GM12878 (cell line): Measurements from ENCODE around the gene NRG2. TPM values are rescaled to one million over a fixed set of nuclear protein-coding genes. Genes with fewer than 3 reads are reported as not detected.

ENCODE experiments used
- ATAC-seq: fragments of 200-7000 bp; cut with Tn5 transposase; 3 replicates; pipeline ENCODE4 v1.9.1; 2020; ENCODE audit warnings: mild to moderate bottlenecking, moderate library complexity
- BruUV-seq: library from RNA; stranded (reverse); fragments of 400-500 nt; replicated peaks from 2 replicates; lab custom pipeline; 2021; lab: Mats Ljungman, UMichigan
- CTCF ChIA-PET: fragments of 300-600 bp; sonication (Branson Sonifier 250); formaldehyde crosslinking; extraction: SDS; loops from one replicate; lab custom pipeline; 2021; ENCODE audit warnings: inconsistent platforms; lab: Yijun Ruan, JAX
- POLR2A ChIA-PET: fragments of 350-600 bp; formaldehyde crosslinking; extraction: SDS; loops from one replicate; lab custom pipeline; 2021; ENCODE audit warnings: inconsistent platforms; lab: Charles Lee
- RAD21 ChIA-PET: fragments of 300-600 bp; sonication (Branson Sonifier 250); formaldehyde crosslinking; loops from one replicate; lab custom pipeline; 2023; ENCODE audit warnings: antibody characterized with exemption; ENCODE audit not compliant: unreplicated experiment; lab: Charles Lee
- SMC1A ChIA-PET: fragments of 300-600 bp; sonication (Branson Sonifier 250); formaldehyde crosslinking; loops from one replicate; lab custom pipeline; 2023; ENCODE audit not compliant: unreplicated experiment, uncharacterized antibody; lab: Charles Lee
- DNase-seq: peaks from one replicate; pipeline ENCODE4 v3.0.0-alpha.2; 2011; ENCODE audit warnings: low read depth, low spot score
- FAIRE-seq: peaks from 3 replicates; lab custom pipeline; 2011; peaks lifted over from hg19 to GRCh38; lab: Jason Lieb, UNC
- H2AFZ ChIP-seq: 2 replicates; pipeline ENCODE4 v1.6.0; 2011; ENCODE audit warnings: low read depth, low read length, control low read depth; ENCODE audit not compliant: control insufficient read depth
- H3K27ac ChIP-seq: 2 replicates; pipeline ENCODE4 v1.5.1; 2011; ENCODE audit warnings: control low read depth; ENCODE audit not compliant: control insufficient read depth, insufficient read depth
- H3K27me3 ChIP-seq, 2 experiments: replicated peaks in 1 of 2; 2 replicates each; pipeline versions ENCODE4 v1.6.0 to v1.6.1; 2011; ENCODE audit warnings: low read length in 1 of 2; ENCODE audit not compliant: control insufficient read depth in 2 of 2, insufficient read depth in 2 of 2
- H3K36me3 ChIP-seq, 2 experiments: 2 replicates each; pipeline ENCODE4 v1.5.1; 2011; ENCODE audit warnings: low read length in 1 of 2; ENCODE audit not compliant: control insufficient read depth in 2 of 2, insufficient read depth in 2 of 2
- H3K4me1 ChIP-seq: 2 replicates; pipeline ENCODE4 v1.6.1; 2011; ENCODE audit warnings: mild to moderate bottlenecking, low read length, moderate library complexity, mixed read lengths; ENCODE audit not compliant: control insufficient read depth, insufficient read depth
- H3K4me2 ChIP-seq: 2 replicates; pipeline ENCODE4 v1.6.0; 2011; ENCODE audit warnings: control low read depth; ENCODE audit not compliant: control insufficient read depth, insufficient read depth
- H3K4me3 ChIP-seq: fragments of 200-600 bp; sonication (generic); 2 replicates; pipeline ENCODE4 v1.5.1; 2016
- H3K79me2 ChIP-seq: 2 replicates; pipeline ENCODE4 v1.6.0; 2011; ENCODE audit warnings: low read length; ENCODE audit not compliant: control insufficient read depth, insufficient read depth
- H3K9ac ChIP-seq: 2 replicates; pipeline ENCODE4 v1.8.0; 2011; ENCODE audit warnings: low read length, control low read depth, mixed read lengths; ENCODE audit not compliant: control insufficient read depth, insufficient read depth
- H3K9me3 ChIP-seq: replicated peaks from 3 replicates; pipeline ENCODE4 v1.5.1; 2011; ENCODE audit warnings: mild to moderate bottlenecking, low read length; ENCODE audit not compliant: control insufficient read depth, insufficient read depth
- H4K20me1 ChIP-seq: 2 replicates; pipeline ENCODE4 v1.6.0; 2011; ENCODE audit not compliant: control insufficient read depth, insufficient read depth
- CHD2 ChIP-seq: IDR thresholded peaks from 2 replicates; pipeline ENCODE4 v1.6.1; 2011; ENCODE audit warnings: low read depth, low read length, improper control_type of control experiment, borderline replicate concordance
- CREB1 ChIP-seq: IDR thresholded peaks from 2 replicates; pipeline ENCODE4 v1.6.1; 2012; ENCODE audit warnings: low read depth, mild to moderate bottlenecking, inconsistent platforms
- EGR1 ChIP-seq, 2 experiments: IDR thresholded peaks; 1 replicate in 1 of 2; 2 replicates in 1 of 2; pipeline ENCODE4 v1.6.1; 2011 to 2012; ENCODE audit warnings: low read depth in 2 of 2, low read length in 2 of 2, borderline replicate concordance in 1 of 2, mild to moderate bottlenecking in 1 of 2, moderate library complexity in 1 of 2
- JUND ChIP-seq: IDR thresholded peaks from 2 replicates; pipeline ENCODE4 v1.6.1; 2012; ENCODE audit warnings: low read depth, mild to moderate bottlenecking, low read length, improper control_type of control experiment, moderate library complexity
- NR2C1 ChIP-seq: fragments of 450-650 bp; IDR thresholded peaks from 2 replicates; pipeline ENCODE4 v1.6.1; 2017; ENCODE audit warnings: antibody characterized with exemption, mild to moderate bottlenecking, moderate library complexity
- NR2F1 ChIP-seq: fragments of 450-650 bp; conservative IDR thresholded peaks from 2 replicates; pipeline ENCODE4 v1.6.1; 2017; ENCODE audit warnings: mild to moderate bottlenecking
- POLR2AphosphoS2 ChIP-seq: IDR thresholded peaks from 2 replicates; pipeline ENCODE4 v1.6.1; 2011; ENCODE audit warnings: low read depth, mild to moderate bottlenecking, low read length, improper control_type of control experiment, moderate library complexity
- POLR2AphosphoS5 ChIP-seq: IDR thresholded peaks from 2 replicates; pipeline ENCODE4 v1.6.1; 2011; ENCODE audit warnings: mild to moderate bottlenecking, low read length, inconsistent platforms
- RAD51 ChIP-seq: fragments of 450-650 bp; IDR thresholded peaks from 2 replicates; pipeline ENCODE4 v1.6.1; 2016; ENCODE audit warnings: moderate library complexity, mild to moderate bottlenecking, inconsistent platforms
- SRF ChIP-seq, 2 experiments: IDR thresholded peaks; 2 replicates each; pipeline ENCODE4 v1.6.1; 2011; ENCODE audit warnings: low read depth in 2 of 2, low read length in 2 of 2, mild to moderate bottlenecking in 1 of 2, moderate library complexity in 1 of 2
- ZZZ3 ChIP-seq: IDR thresholded peaks from 2 replicates; pipeline ENCODE4 v1.6.1; 2011; ENCODE audit warnings: low read depth; ENCODE audit not compliant: control insufficient read depth, insufficient read length
- WGBS: methylation state at CpG from one replicate; pipeline ENCODE4 v1.1.6; 2016; ENCODE audit warnings: low lambda C conversion rate; ENCODE audit not compliant: insufficient replicate concordance, insufficient coverage; ENCODE audit errors: missing lambda C conversion rate; 5-methylcytosine and 5-hydroxymethylcytosine counted together
- in situ Hi-C: fragments of 300-500 bp; cut with MboI; formaldehyde crosslinking; loops from 9 replicates; pipeline ENCODE4 v1.14.3; 2018; ENCODE audit warnings: mixed read lengths
- intact Hi-C: fragments of 100-400 bp; cut with micrococcal nuclease; formaldehyde crosslinking; loops from one replicate; pipeline ENCODE4 v1.14.2; 2022; ENCODE audit not compliant: unreplicated experiment
- polyA plus RNA-seq, 11 experiments: library from polyadenylated mRNA; depleted of rRNA in 4 of 11; unstranded in 6 of 11; stranded (reverse) in 5 of 11; fragments of >200 nt; fragmentation: Nextera tagmentation in 4 of 11; fragmentation: Illumina TruSeq in 1 of 11; extraction: Ambion mirVana in 4 of 11; extraction: Trizol in 1 of 11; gene quantifications; 1 replicate in 1 of 11; 2 replicates in 10 of 11; pipeline versions ENCODE4 v1.2.1 to v1.2.3, GENCODE V29; 2011 to 2016; ENCODE audit warnings: inconsistent platforms in 2 of 11, missing spikeins in 2 of 11, low read depth in 1 of 11
- total RNA-seq, 4 experiments: library from RNA; depleted of rRNA in 3 of 4; stranded (reverse); fragments of >200 nt in 3 of 4; fragmentation: Illumina TruSeq in 1 of 4; extraction: Trizol in 1 of 4; gene quantifications; 2 replicates each; pipeline versions ENCODE4 v1.2.1 to v1.2.3, GENCODE V29; 2013 to 2021
- TF ChIP-seq, protein P1 (sequence below): IDR thresholded peaks from 2 replicates; pipeline ENCODE4 v1.6.1; 2012; ENCODE audit warnings: low read depth, low read length, improper control_type of control experiment
- TF ChIP-seq, protein P2 (sequence below): fragments of 150-350 bp; IDR thresholded peaks from 2 replicates; pipeline ENCODE4 v1.6.1; 2014; ENCODE audit warnings: mild to moderate bottlenecking, low read depth, low read length
- TF ChIP-seq, protein P3 (sequence below): IDR thresholded peaks from 2 replicates; pipeline ENCODE4 v1.6.1; 2011; ENCODE audit warnings: borderline replicate concordance, low read depth, mild to moderate bottlenecking, moderate library complexity, low read length; ENCODE audit not compliant: insufficient read depth, poor library complexity, severe bottlenecking
- TF ChIP-seq, protein P4 (sequence below): IDR thresholded peaks from 2 replicates; pipeline ENCODE4 v1.6.1; 2012; ENCODE audit warnings: low read depth, low read length, improper control_type of control experiment

NRG2 gene
- total and polyA plus RNA-seq, 10 of the 15 experiments (the other 5 are each of a cell fraction or from before 2014, with no cell fraction given): 0.10 to 21.7 (median 9.6) TPM

DNA sequence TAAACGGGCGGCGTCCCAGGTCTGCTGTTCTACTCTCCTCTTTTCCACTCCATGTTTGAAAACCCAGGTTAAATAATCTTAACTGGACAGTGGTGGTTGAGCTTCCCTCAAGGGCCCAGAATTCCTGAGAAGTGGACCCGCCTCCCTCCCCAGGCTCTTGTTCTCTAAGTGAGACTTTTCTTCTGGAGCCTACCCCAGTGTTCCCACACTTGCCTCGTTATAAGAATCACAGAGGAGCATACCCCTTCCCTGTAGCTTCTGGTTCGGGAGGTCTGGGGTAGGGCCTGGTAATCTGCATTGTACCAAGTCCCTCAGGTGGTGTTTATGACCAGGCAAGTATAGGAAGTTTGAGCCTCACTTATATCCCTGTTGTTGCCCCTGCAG lies 235.5 kb downstream of the NRG2 start:
- SMC1A ChIA-PET: no interaction called here
- no peaks in the 10 kb centered on the region for H3K9me3 ChIP-seq

More for the DNA sequence above, 235.5 kb downstream of the NRG2 start:
- POLR2A ChIA-PET: no interaction called here
- WGBS: 58% methylated on average over 6 of the region's 6 CpGs
- Histone ChIP-seq H4K20me1 (no peaks in the 10 kb centered on the region; the same call in 1 of the 2 replicates), H3K4me1 (no peaks in the 10 kb centered on the region), H3K27me3 (peaks cover 0 to 2% of the 10 kb centered on the region in 2 experiments; a peak in 2 of 4 replicates), H3K9ac (no peak overlapping the region), H3K4me2 (no peak overlapping the region), H3K36me3 (no peaks in the 10 kb centered on the region), H2AFZ (no peak overlapping the region), H3K4me3 (no peak overlapping the region), H3K27ac (no peak overlapping the region), H3K79me2 (no peaks in the 10 kb centered on the region)
- intact Hi-C loops: no loop called here
- ATAC-seq (no peak), DNase-seq (no peak), FAIRE-seq (no peak)
- RAD21 ChIA-PET: no interaction called here
- BruUV-seq: no TSS peak
- CTCF ChIA-PET: no interaction called here
- TF ChIP-seq CREB1: no peak
- no peak for TF ChIP-seq POLR2AphosphoS5
- no peak for TF ChIP-seq EGR1 (IDR thresholded peaks at IDR 0.05; ENCODE audit: borderline replicate concordance in 1 of 2, low read depth in 2 of 2, low read length in 2 of 2)
- TF ChIP-seq NR2C1: no peak
- no peak for TF ChIP-seq RAD51
- no peak for TF ChIP-seq JUND
- TF ChIP-seq, protein P1, sequence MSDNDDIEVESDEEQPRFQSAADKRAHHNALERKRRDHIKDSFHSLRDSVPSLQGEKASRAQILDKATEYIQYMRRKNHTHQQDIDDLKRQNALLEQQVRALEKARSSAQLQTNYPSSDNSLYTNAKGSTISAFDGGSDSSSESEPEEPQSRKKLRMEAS: no peak
- TF ChIP-seq SRF (IDR thresholded peaks at IDR 0.05; ENCODE audit: low read depth in 2 of 2, low read length in 2 of 2): no peak
- no peak for TF ChIP-seq CHD2
- TF ChIP-seq, protein P2, sequence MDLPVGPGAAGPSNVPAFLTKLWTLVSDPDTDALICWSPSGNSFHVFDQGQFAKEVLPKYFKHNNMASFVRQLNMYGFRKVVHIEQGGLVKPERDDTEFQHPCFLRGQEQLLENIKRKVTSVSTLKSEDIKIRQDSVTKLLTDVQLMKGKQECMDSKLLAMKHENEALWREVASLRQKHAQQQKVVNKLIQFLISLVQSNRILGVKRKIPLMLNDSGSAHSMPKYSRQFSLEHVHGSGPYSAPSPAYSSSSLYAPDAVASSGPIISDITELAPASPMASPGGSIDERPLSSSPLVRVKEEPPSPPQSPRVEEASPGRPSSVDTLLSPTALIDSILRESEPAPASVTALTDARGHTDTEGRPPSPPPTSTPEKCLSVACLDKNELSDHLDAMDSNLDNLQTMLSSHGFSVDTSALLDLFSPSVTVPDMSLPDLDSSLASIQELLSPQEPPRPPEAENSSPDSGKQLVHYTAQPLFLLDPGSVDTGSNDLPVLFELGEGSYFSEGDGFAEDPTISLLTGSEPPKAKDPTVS: no peak
- no peak for TF ChIP-seq ZZZ3
- TF ChIP-seq, protein P3, sequence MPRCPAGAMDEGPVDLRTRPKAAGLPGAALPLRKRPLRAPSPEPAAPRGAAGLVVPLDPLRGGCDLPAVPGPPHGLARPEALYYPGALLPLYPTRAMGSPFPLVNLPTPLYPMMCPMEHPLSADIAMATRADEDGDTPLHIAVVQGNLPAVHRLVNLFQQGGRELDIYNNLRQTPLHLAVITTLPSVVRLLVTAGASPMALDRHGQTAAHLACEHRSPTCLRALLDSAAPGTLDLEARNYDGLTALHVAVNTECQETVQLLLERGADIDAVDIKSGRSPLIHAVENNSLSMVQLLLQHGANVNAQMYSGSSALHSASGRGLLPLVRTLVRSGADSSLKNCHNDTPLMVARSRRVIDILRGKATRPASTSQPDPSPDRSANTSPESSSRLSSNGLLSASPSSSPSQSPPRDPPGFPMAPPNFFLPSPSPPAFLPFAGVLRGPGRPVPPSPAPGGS: no peak
- TF ChIP-seq, protein P4, sequence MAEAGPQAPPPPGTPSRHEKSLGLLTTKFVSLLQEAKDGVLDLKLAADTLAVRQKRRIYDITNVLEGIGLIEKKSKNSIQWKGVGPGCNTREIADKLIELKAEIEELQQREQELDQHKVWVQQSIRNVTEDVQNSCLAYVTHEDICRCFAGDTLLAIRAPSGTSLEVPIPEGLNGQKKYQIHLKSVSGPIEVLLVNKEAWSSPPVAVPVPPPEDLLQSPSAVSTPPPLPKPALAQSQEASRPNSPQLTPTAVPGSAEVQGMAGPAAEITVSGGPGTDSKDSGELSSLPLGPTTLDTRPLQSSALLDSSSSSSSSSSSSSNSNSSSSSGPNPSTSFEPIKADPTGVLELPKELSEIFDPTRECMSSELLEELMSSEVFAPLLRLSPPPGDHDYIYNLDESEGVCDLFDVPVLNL: no peak
- TF ChIP-seq NR2F1: no peak
- no peak for TF ChIP-seq POLR2AphosphoS2
- in situ Hi-C loops: no loop called here
